ENCODE results near the gene RARRES2.

RARRES2 gene

DNA sequence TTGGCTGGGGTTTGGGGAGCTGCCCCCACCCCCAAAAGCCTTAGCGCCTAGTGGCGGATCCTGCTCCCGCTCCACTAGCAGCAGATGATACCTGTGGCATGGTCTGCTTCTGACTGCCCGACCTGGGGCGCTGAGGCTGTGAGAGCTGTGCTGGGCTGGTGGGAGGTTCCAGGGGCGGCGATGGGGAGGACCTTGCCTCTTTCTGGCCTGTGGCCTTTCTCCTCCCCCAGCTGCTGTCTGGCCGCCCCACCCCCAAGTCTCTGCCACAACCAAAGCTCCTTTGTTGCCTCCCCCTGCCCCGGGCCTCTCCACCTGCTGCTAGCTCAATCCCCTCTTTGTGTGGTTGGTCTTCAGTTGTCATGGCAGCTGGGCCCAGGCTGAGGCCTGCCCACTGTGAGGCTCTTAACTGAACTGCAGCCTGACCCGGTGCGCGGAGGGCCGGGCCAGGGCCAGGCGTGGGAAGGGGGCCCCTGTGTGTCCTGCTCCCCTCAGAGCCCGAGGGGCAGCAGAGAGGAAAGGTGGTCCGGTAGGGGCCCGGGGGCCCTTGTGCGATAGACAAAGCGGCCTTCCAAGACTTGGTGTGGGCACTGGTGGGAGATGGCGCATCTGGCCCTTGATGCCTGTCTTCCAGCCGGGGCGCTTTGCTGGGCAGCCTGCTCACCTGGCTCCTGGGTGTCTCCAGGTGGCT, 42.4 kb upstream of the RARRES2 start:
- TF ChIP-seq, protein P1, sequence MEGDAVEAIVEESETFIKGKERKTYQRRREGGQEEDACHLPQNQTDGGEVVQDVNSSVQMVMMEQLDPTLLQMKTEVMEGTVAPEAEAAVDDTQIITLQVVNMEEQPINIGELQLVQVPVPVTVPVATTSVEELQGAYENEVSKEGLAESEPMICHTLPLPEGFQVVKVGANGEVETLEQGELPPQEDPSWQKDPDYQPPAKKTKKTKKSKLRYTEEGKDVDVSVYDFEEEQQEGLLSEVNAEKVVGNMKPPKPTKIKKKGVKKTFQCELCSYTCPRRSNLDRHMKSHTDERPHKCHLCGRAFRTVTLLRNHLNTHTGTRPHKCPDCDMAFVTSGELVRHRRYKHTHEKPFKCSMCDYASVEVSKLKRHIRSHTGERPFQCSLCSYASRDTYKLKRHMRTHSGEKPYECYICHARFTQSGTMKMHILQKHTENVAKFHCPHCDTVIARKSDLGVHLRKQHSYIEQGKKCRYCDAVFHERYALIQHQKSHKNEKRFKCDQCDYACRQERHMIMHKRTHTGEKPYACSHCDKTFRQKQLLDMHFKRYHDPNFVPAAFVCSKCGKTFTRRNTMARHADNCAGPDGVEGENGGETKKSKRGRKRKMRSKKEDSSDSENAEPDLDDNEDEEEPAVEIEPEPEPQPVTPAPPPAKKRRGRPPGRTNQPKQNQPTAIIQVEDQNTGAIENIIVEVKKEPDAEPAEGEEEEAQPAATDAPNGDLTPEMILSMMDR (conservative IDR thresholded peaks at IDR 0.05; ENCODE audit: low read depth, low read length) = no peak
- no peak overlapping the region for H2AFZ ChIP-seq (ENCODE audit: low read depth)
- no peaks in the 10 kb centered on the region for H3K27me3 ChIP-seq (ENCODE audit: insufficient read depth, low read depth)
- H3K9ac ChIP-seq = no peak overlapping the region
- H3K4me2 ChIP-seq = no peak overlapping the region
- no peak overlapping the region for H3K4me3 ChIP-seq (IDR thresholded peaks at IDR 0.05; ENCODE audit: insufficient read depth, low read depth, low read length)
- H3K4me1 ChIP-seq (ENCODE audit: low read depth, poor library complexity, severe bottlenecking) = peaks cover 55% of the 10 kb centered on the region
- H3K79me2 ChIP-seq (ENCODE audit: insufficient read depth, low read depth) = 0 out of 2 replicates have a peak, but pooled peaks cover 8% of the 10 kb centered on the region
- no peak overlapping the region for H3K27ac ChIP-seq
- H4K20me1 ChIP-seq (ENCODE audit: insufficient read depth) = no peaks in the 10 kb centered on the region
- no peaks in the 10 kb centered on the region for H3K36me3 ChIP-seq (ENCODE audit: insufficient read depth)

DNA sequence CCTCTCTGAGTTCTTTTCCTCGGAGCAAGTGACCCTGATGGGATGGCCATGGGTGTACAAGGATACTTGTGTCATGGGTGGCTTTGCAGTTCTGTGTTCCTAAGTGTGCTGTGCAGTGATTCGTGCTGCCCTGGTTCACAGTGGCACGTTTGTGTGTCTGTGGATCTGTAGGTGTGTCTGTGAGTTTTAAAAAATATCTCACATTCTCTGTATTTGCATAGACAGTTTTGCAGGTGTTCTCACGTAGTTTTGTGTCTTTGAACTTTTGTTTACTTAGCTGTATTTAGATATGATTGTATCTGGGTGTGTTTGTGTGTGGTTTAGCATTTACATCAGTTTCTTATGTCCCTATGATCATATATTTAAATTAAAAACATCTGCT, 41.4 kb upstream of the RARRES2 start:
- H3K79me2 ChIP-seq (ENCODE audit: insufficient read depth, low read depth) = 0 out of 2 replicates have a peak, but pooled peaks cover 8% of the 10 kb centered on the region
- no peak overlapping the region for H3K4me2 ChIP-seq
- TF ChIP-seq, protein P1 (conservative IDR thresholded peaks at IDR 0.05; ENCODE audit: low read depth, low read length) = no peak
- H3K4me3 ChIP-seq (IDR thresholded peaks at IDR 0.05; ENCODE audit: insufficient read depth, low read depth, low read length) = no peak overlapping the region
- peaks cover 58% of the 10 kb centered on the region for H3K4me1 ChIP-seq (ENCODE audit: low read depth, poor library complexity, severe bottlenecking)
- H3K36me3 ChIP-seq (ENCODE audit: insufficient read depth) = no peaks in the 10 kb centered on the region
- no peak overlapping the region for H3K9ac ChIP-seq
- H2AFZ ChIP-seq (ENCODE audit: low read depth) = no peak overlapping the region
- H3K27ac ChIP-seq = no peak overlapping the region
- no peaks in the 10 kb centered on the region for H3K27me3 ChIP-seq (ENCODE audit: insufficient read depth, low read depth)
- no peaks in the 10 kb centered on the region for H4K20me1 ChIP-seq (ENCODE audit: insufficient read depth)

DNA sequence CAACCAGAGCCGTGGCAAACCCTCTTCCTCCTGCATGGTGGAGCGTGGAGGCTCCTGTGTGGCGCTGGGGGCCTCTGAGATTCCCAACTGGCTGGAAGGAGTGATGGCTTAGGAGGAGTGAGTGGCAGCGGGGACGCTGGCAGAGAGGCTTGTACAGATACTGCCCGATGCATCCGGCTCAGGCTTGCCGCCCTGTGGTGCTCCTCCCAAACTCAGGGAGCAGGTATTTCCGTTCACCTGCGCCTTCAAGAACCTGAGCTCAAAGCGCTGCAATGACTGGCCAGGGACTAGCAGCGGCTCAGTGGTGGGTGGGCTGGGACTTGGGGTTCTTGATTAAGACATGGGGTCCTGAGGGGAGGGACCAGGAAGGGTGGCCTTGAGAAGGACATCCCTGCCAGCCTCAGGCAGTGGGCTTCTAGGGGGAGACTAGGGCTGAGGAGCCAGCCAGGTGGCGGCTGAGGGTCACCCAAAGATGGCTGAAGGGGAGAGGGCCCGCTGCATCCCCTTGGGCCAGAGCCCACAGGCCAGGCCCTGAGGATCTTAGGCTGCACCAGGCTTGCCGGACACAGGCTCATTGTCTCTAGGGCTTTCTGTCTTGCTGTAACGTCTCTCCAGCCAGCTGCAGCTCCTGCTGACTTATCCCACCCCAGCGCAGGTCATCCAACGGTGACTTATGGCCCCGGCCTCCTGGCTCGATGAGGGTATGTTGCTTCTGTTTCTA, 40.9 kb upstream of the RARRES2 start:
- H3K4me1 ChIP-seq (ENCODE audit: low read depth, poor library complexity, severe bottlenecking) = peaks cover 64% of the 10 kb centered on the region
- H3K36me3 ChIP-seq (ENCODE audit: insufficient read depth) = no peaks in the 10 kb centered on the region
- H3K4me3 ChIP-seq (IDR thresholded peaks at IDR 0.05; ENCODE audit: insufficient read depth, low read depth, low read length) = no peak overlapping the region
- TF ChIP-seq, protein P1 (conservative IDR thresholded peaks at IDR 0.05; ENCODE audit: low read depth, low read length) = no peak
- H3K27me3 ChIP-seq (ENCODE audit: insufficient read depth, low read depth) = no peaks in the 10 kb centered on the region
- H4K20me1 ChIP-seq (ENCODE audit: insufficient read depth) = no peaks in the 10 kb centered on the region
- no peak overlapping the region for H3K27ac ChIP-seq
- no peak overlapping the region for H3K9ac ChIP-seq
- no peak overlapping the region for H2AFZ ChIP-seq (ENCODE audit: low read depth)
- no peak overlapping the region for H3K4me2 ChIP-seq
- H3K79me2 ChIP-seq (ENCODE audit: insufficient read depth, low read depth) = peaks cover 13% of the 10 kb centered on the region; the same call in 1 of the 2 replicates

DNA sequence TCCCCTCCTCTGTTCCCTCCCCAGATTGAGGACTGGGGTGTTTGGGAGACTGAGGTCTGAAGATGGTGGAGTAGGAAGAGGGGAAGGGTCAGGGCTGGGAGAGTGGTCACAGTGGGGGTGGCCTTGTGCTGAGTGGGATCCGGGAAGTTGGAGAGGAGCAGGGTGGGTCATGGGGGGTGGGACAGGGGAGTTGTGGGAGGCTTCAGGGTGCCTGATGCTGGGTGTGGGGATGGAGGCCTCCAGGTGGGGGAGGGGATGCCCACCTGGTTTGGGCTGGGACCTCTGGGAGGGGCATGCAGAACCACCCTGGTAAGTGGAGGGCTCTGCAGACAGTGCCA, 40.3 kb upstream of the RARRES2 start:
- Histone ChIP-seq H3K4me3 (IDR thresholded peaks at IDR 0.05; ENCODE audit: insufficient read depth, low read depth, low read length) (no peak overlapping the region), H3K27me3 (ENCODE audit: insufficient read depth, low read depth) (no peaks in the 10 kb centered on the region), H3K79me2 (ENCODE audit: insufficient read depth, low read depth) (peaks cover 17% of the 10 kb centered on the region; the same call in 1 of the 2 replicates), H2AFZ (ENCODE audit: low read depth) (no peak overlapping the region), H3K9ac (no peak overlapping the region), H3K36me3 (ENCODE audit: insufficient read depth) (no peaks in the 10 kb centered on the region), H3K27ac (no peak overlapping the region), H3K4me2 (no peak overlapping the region), H3K4me1 (ENCODE audit: low read depth, poor library complexity, severe bottlenecking) (peaks cover 65% of the 10 kb centered on the region), H4K20me1 (ENCODE audit: insufficient read depth) (no peaks in the 10 kb centered on the region)
- TF ChIP-seq, protein P1 (conservative IDR thresholded peaks at IDR 0.05; ENCODE audit: low read depth, low read length) = no peak

All from KMS-11 (cell line).